ENCODE data around the gene NIP7. TPM values are rescaled to one million over a fixed set of nuclear protein-coding genes. Genes with fewer than 3 reads are reported as not detected.
A peak's percentile ranks its signal among the peaks of the same experiment; 100 is the strongest.

NIP7 gene
- total RNA-seq, 4 donors from 2014 or later = 1.8 to 17.3 (median 8.9) TPM

DNA sequence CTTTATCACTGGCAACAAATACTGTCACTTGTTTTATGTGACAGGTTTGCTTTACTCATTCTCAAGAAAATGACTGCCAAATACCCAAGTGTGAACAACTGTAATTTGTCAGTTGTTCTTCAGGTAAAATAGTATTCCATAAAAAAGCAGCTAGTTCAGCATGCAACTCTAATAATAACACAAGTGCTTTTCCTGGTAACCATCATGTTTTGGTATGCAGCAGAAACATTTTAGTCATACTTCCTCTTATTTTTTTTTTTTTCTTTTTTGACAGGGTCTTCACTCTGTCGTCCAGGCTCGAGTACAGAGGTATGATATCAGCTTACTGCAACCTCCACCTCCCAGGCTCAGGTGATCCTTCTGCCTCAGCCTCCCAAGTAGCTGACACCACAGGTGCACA lies 41.7 kb downstream of the NIP7 start:
- Histone ChIP-seq H3K36me3 (peaks cover 0 to 54% (median 21%) of the 10 kb centered on the region in 4 donors), H3K9me3 (no peaks in the 10 kb centered on the region), H3K4me1 (peaks cover 9 to 22% (median 13%) of the 10 kb centered on the region in 4 donors), H3K27me3 (no peaks in the 10 kb centered on the region), H3K27ac (no peak overlapping the region), H3K4me3 (no peak overlapping the region)
- in situ Hi-C loops (cut with MboI; ENCODE audit: low pct_ligation_motif_present in 1 of 4, low pct_unique_long_range_greater_than_20kb in 1 of 4, low sequenced_read_pairs in 3 of 4) = loop anchor here in 1 of 4 donors (25.0 kb wide), 1 partner anchor 331 kb away; no protein-coding TSS in a partner anchor
- TF ChIP-seq POLR2AphosphoS5 (IDR thresholded peaks at IDR 0.05) = no peak
- TF ChIP-seq POLR2A (IDR thresholded peaks at IDR 0.05) = no peak
- TF ChIP-seq, protein P1, sequence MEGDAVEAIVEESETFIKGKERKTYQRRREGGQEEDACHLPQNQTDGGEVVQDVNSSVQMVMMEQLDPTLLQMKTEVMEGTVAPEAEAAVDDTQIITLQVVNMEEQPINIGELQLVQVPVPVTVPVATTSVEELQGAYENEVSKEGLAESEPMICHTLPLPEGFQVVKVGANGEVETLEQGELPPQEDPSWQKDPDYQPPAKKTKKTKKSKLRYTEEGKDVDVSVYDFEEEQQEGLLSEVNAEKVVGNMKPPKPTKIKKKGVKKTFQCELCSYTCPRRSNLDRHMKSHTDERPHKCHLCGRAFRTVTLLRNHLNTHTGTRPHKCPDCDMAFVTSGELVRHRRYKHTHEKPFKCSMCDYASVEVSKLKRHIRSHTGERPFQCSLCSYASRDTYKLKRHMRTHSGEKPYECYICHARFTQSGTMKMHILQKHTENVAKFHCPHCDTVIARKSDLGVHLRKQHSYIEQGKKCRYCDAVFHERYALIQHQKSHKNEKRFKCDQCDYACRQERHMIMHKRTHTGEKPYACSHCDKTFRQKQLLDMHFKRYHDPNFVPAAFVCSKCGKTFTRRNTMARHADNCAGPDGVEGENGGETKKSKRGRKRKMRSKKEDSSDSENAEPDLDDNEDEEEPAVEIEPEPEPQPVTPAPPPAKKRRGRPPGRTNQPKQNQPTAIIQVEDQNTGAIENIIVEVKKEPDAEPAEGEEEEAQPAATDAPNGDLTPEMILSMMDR (IDR thresholded peaks at IDR 0.05) = no peak
- no peak for TF ChIP-seq EP300 (IDR thresholded peaks at IDR 0.05; ENCODE audit: low read depth)
- 64 to 86% methylated on average over 2 of the region's 2 CpGs for WGBS, 2 donors (ENCODE audit: low coverage in 1 of 2)
- DNase-seq = no peak
- intact Hi-C loops (cut with DNase I; ENCODE audit: low total_unique reads) = no loop called here

DNA sequence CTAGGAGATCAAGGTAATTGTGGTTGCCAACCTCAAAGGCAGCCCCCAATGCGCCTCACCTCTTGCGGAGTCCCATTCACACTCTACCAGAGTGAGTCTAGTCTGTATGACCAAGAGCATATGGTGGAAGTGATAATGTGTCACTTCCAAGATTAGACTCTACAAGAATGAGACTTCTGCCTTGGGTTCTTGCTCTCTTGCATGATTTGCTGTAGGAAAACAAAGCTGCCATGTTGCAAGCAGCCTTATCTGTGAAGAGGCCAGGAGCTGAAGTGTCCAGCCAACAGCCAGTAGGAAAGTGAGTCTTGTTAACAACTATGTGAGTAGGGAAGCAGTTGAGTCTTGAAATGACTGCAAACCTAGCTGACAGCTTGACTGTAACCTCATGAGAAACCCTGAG lies 42.8 kb downstream of the NIP7 start:
- no peak for TF ChIP-seq POLR2AphosphoS5 (IDR thresholded peaks at IDR 0.05)
- TF ChIP-seq POLR2A (IDR thresholded peaks at IDR 0.05) = no peak
- TF ChIP-seq, protein P1 (IDR thresholded peaks at IDR 0.05) = no peak
- TF ChIP-seq EP300 (IDR thresholded peaks at IDR 0.05; ENCODE audit: low read depth) = no peak
- no peak for DNase-seq
- WGBS, 2 donors (ENCODE audit: low coverage in 1 of 2) = 100% methylated on average over 1 to 2 of the region's 2 CpGs
- peaks cover 0 to 53% (median 21%) of the 10 kb centered on the region in 4 donors for H3K36me3 ChIP-seq
- peaks cover 9 to 25% (median 15%) of the 10 kb centered on the region in 4 donors for H3K4me1 ChIP-seq
- H3K27me3 ChIP-seq = no peaks in the 10 kb centered on the region
- in situ Hi-C loops (cut with MboI; ENCODE audit: low pct_ligation_motif_present in 1 of 4, low pct_unique_long_range_greater_than_20kb in 1 of 4, low sequenced_read_pairs in 3 of 4) (loop anchor here in 1 of 4 donors (25.0 kb wide), 1 partner anchor 330 kb away; no protein-coding TSS in a partner anchor), intact Hi-C loops (cut with DNase I; ENCODE audit: low total_unique reads) (no loop called here)
- H3K9me3 ChIP-seq = no peaks in the 10 kb centered on the region
- no peak overlapping the region for H3K4me3 ChIP-seq
- no peak overlapping the region for H3K27ac ChIP-seq

DNA sequence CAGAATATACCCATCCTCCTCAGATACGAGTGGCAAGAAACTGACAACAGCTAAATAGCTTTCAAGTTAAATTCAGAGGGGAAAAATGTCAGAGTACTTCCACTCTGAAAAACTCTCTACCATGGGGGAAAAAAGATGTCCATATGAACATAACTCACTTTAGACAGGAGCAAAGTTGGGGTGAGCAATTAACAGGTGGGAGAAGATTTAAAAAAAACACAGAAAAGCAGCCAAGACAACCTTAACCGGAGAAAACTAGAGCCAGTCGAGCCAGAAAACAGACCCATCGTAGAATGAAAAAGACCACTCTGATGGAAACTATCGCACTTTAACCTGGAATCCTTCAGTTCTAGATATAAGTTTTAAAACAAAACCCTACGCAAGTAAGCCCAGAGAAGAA lies 45.4 kb downstream of the NIP7 start:
- in situ Hi-C loops (cut with MboI; ENCODE audit: low pct_ligation_motif_present in 1 of 4, low pct_unique_long_range_greater_than_20kb in 1 of 4, low sequenced_read_pairs in 3 of 4) (loop anchor here in 1 of 4 donors (25.0 kb wide), 1 partner anchor 327 kb away; no protein-coding TSS in a partner anchor), intact Hi-C loops (cut with DNase I; ENCODE audit: low total_unique reads) (no loop called here)

DNA sequence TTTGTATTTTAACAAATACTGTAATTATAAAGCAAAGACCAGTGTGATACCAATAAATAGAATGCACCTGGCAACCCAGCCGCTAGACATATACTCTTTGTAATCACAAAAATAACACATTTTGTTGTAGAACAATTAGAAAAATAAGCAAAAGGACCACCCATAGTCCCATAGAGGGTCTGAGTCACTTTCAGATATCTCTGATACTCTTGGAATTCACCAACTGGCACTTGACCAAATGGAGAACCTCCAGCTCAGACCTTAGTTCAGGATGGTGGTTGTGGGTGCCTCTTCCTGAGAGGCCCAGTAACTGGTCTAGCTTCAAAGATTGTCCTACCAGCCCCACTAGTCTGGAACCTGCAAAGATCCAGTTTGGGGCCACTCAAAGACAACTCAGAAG lies 47.0 kb downstream of the NIP7 start:
- DNase-seq = no peak
- no peak for TF ChIP-seq POLR2A (IDR thresholded peaks at IDR 0.05)
- TF ChIP-seq POLR2AphosphoS5 (IDR thresholded peaks at IDR 0.05) = no peak
- no peak for TF ChIP-seq EP300 (IDR thresholded peaks at IDR 0.05; ENCODE audit: low read depth)
- TF ChIP-seq, protein P1 (IDR thresholded peaks at IDR 0.05) = no peak
- Histone ChIP-seq H3K4me1 (peaks cover 9 to 21% (median 15%) of the 10 kb centered on the region in 4 donors), H3K9me3 (no peaks in the 10 kb centered on the region), H3K27me3 (no peaks in the 10 kb centered on the region), H3K4me3 (no peak overlapping the region), H3K36me3 (peaks cover 0 to 24% (median 7%) of the 10 kb centered on the region in 4 donors), H3K27ac (peak overlapping the region in 2 of 4 donors; percentile 91 to 92)
- in situ Hi-C loops (cut with MboI; ENCODE audit: low pct_ligation_motif_present in 1 of 4, low pct_unique_long_range_greater_than_20kb in 1 of 4, low sequenced_read_pairs in 3 of 4) (loop anchor here in 1 of 4 donors (25.0 kb wide), 1 partner anchor 326 kb away; no protein-coding TSS in a partner anchor), intact Hi-C loops (cut with DNase I; ENCODE audit: low total_unique reads) (no loop called here)
- WGBS, 2 donors (ENCODE audit: low coverage in 1 of 2) = 46 to 79% methylated on average over 1 of the region's 1 CpG

More for the DNA sequence above, 45.4 kb downstream of the NIP7 start:
- TF ChIP-seq EP300 (IDR thresholded peaks at IDR 0.05; ENCODE audit: low read depth) (no peak), POLR2A (IDR thresholded peaks at IDR 0.05) (no peak), POLR2AphosphoS5 (IDR thresholded peaks at IDR 0.05) (no peak)
- TF ChIP-seq, protein P1 (IDR thresholded peaks at IDR 0.05) = no peak
- H3K27me3 ChIP-seq = no peaks in the 10 kb centered on the region
- DNase-seq = no peak
- H3K4me1 ChIP-seq = peaks cover 9 to 21% (median 15%) of the 10 kb centered on the region in 4 donors
- H3K9me3 ChIP-seq = no peaks in the 10 kb centered on the region
- H3K4me3 ChIP-seq = peak overlapping the region; percentile 47 to 82 (median 78)
- WGBS, 2 donors (ENCODE audit: low coverage in 1 of 2) = 0 to 3% methylated on average over 4 to 6 of the region's 6 CpGs
- H3K36me3 ChIP-seq = peaks cover 0 to 30% (median 11%) of the 10 kb centered on the region in 4 donors
- peak overlapping the region; percentile 91 to 93 (median 92) for H3K27ac ChIP-seq

Other genes with a start within 250 kb of the NIP7 start
- 10 to 100 TPM in 1 of 4 donors, 1 to 10 TPM in 2, under 1 TPM in 1; 0.20 to 12.0 (median 7.9) TPM for gene HAS3, start 234.1 kb upstream of the NIP7 start, total RNA-seq
- 100 to 1,000 TPM in 1 of 4 donors, 10 to 100 TPM in 3; 49.2 to 207 (median 68.9) TPM for gene CHTF8, start 207.2 kb upstream of the NIP7 start, total RNA-seq
- 10 to 100 TPM; 10.1 to 79.4 (median 17.6) TPM for gene UTP4, start 207.1 kb upstream of the NIP7 start, total RNA-seq
- 10 to 100 TPM; 14.2 to 31.4 (median 24.1) TPM for gene SNTB2, start 152.6 kb upstream of the NIP7 start, total RNA-seq
- gene VPS4A, start 28.4 kb upstream of the NIP7 start, total RNA-seq = 100 to 1,000 TPM in 1 of 4 donors, 10 to 100 TPM in 3; 11.9 to 151 (median 42.7) TPM
- gene PDF, start 9.2 kb upstream of the NIP7 start, total RNA-seq = 10 to 100 TPM in 2 of 4 donors, 1 to 10 TPM in 2; 2.2 to 19.5 (median 8.8) TPM
- gene COG8, start 208 bp upstream of the NIP7 start, total RNA-seq = 10 to 100 TPM; 29.5 to 52.0 (median 48.3) TPM
- 1 to 10 TPM in 2 of 4 donors, not detected in 2; 5.7 to 6.8 TPM for gene TMED6, start 12.0 kb downstream of the NIP7 start, total RNA-seq
- gene TERF2, start 46.2 kb downstream of the NIP7 start, total RNA-seq = 100 to 1,000 TPM in 1 of 4 donors, 10 to 100 TPM in 2, 1 to 10 TPM in 1; 8.6 to 104 (median 17.3) TPM
- 10 to 100 TPM; 30.3 to 60.5 (median 42.4) TPM for gene CYB5B, start 84.8 kb downstream of the NIP7 start, total RNA-seq
- gene NFAT5, start 226.2 kb downstream of the NIP7 start, total RNA-seq = 100 to 1,000 TPM in 2 of 4 donors, 10 to 100 TPM in 2; 37.3 to 131 (median 88.8) TPM